OCI-LY3 (cell line): ENCODE measurements around the gene SALL3.

Source experiments
- H2AFZ ChIP-seq: fragments of 200-600, 300-600 bp; shearing (Covaris generic); 2 replicates; pipeline ENCODE4 v1.6.0; 2014; ENCODE audit warnings: antibody characterized with exemption, low read depth, low read length
- H3K27ac ChIP-seq: fragments of 200-600, 300-600 bp; sonication (generic); 2 replicates; pipeline ENCODE4 v1.5.1; 2014; ENCODE audit warnings: mild to moderate bottlenecking, low read length, moderate library complexity, mixed read lengths
- H3K27me3 ChIP-seq: fragments of 200-600, 300-600 bp; sonication (generic); 2 replicates; pipeline ENCODE4 v1.6.1; 2014; ENCODE audit warnings: low read depth, low read length, mixed read lengths
- H3K36me3 ChIP-seq: fragments of 200-600, 300-600 bp; sonication (generic); replicated peaks from 2 replicates; pipeline ENCODE3; 2014; ENCODE audit warnings: low read depth, low read length, mixed read lengths
- H3K4me1 ChIP-seq: fragments of 300-600, 200-600 bp; sonication (generic); 2 replicates; pipeline ENCODE4 v1.6.1; 2014; ENCODE audit warnings: low read length, mixed read lengths
- H3K4me2 ChIP-seq: fragments of 200-600, 300-600 bp; sonication (generic); 2 replicates; pipeline ENCODE4 v1.6.1; 2014; ENCODE audit warnings: low read length, mixed read lengths
- H3K4me3 ChIP-seq: fragments of 300-600, 200-600 bp; sonication (generic); 2 replicates; pipeline ENCODE4 v1.5.1; 2014; ENCODE audit warnings: antibody characterized with exemption, mild to moderate bottlenecking, low read length, moderate library complexity
- H3K79me2 ChIP-seq: fragments of 300-600, 200-600 bp; shearing (Covaris generic); 2 replicates; pipeline ENCODE4 v1.6.1; 2014; ENCODE audit warnings: mild to moderate bottlenecking, low read length, mixed read lengths
- H3K9ac ChIP-seq: fragments of 300-600, 200-600 bp; shearing (Covaris generic); 2 replicates; pipeline ENCODE4 v1.6.0; 2014; ENCODE audit warnings: mild to moderate bottlenecking, low read length, moderate library complexity
- H3K9me3 ChIP-seq: fragments of 200-600, 300-600 bp; shearing (Covaris generic); 2 replicates; pipeline ENCODE4 v1.6.1; 2014; ENCODE audit warnings: low read length, mixed read lengths; ENCODE audit not compliant: insufficient read depth
- H4K20me1 ChIP-seq: fragments of 200-600, 300-600 bp; sonication (generic); 2 replicates; pipeline ENCODE4 v1.6.1; 2016; ENCODE audit warnings: low read length, mixed read lengths; ENCODE audit not compliant: insufficient read depth
- CTCF ChIP-seq: fragments of 200-600, 300-600 bp; sonication (generic); IDR thresholded peaks from 2 replicates; pipeline ENCODE4 v1.5.1; 2014; ENCODE audit warnings: antibody characterized with exemption, low read length, low read depth
- EZH2phosphoT487 ChIP-seq: fragments of 200-600 bp; shearing (Covaris generic); IDR thresholded peaks from 2 replicates; pipeline ENCODE4 v1.6.1; 2018; ENCODE audit warnings: antibody characterized with exemption, mixed run types, low read depth

The SALL3 gene

DNA sequence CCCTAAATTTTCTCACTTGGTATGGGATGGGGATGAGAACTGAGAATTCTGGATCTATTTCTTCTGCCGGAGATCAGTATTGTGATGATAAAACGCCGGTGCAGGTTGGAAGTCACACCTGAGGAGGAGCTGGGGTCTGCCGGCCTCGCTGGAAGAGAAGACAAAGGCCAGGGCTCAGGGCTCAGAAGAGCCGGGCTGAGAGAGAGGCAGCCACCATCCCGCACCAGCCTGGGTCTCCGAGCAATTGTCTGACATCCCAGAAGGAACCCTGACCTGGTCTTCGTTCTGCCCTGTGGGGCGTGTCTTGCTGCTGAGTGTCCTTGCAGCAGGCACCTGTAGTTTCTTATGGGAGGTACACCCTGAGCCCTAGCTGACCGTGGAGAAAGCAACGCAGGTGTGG is 31.4 kb upstream of the SALL3 start:
- H4K20me1 ChIP-seq = no peaks in the 10 kb centered on the region
- H3K4me1 ChIP-seq = no peaks in the 10 kb centered on the region
- H3K9me3 ChIP-seq = peaks cover 24% of the 10 kb centered on the region
- no peak overlapping the region for H3K4me2 ChIP-seq
- H3K27me3 ChIP-seq = peaks cover 22% of the 10 kb centered on the region
- TF ChIP-seq EZH2phosphoT487 (no peak), CTCF (no peak)
- no peaks in the 10 kb centered on the region for H3K79me2 ChIP-seq
- H3K4me3 ChIP-seq = no peak overlapping the region
- no peak overlapping the region for H2AFZ ChIP-seq
- no peak overlapping the region for H3K27ac ChIP-seq
- no peaks in the 10 kb centered on the region for H3K36me3 ChIP-seq
- H3K9ac ChIP-seq = no peak overlapping the region

GRCh38 chr18:78948707-78949106 is 30.9 kb upstream of the SALL3 start:
- Histone ChIP-seq H3K4me3 (no peak overlapping the region), H2AFZ (no peak overlapping the region), H3K27me3 (peaks cover 17% of the 10 kb centered on the region), H3K79me2 (no peaks in the 10 kb centered on the region), H3K9ac (no peak overlapping the region), H4K20me1 (no peaks in the 10 kb centered on the region), H3K9me3 (peaks cover 25% of the 10 kb centered on the region), H3K27ac (no peak overlapping the region), H3K36me3 (no peaks in the 10 kb centered on the region), H3K4me1 (no peaks in the 10 kb centered on the region), H3K4me2 (no peak overlapping the region)
- no peak for TF ChIP-seq EZH2phosphoT487
- no peak for TF ChIP-seq CTCF

DNA sequence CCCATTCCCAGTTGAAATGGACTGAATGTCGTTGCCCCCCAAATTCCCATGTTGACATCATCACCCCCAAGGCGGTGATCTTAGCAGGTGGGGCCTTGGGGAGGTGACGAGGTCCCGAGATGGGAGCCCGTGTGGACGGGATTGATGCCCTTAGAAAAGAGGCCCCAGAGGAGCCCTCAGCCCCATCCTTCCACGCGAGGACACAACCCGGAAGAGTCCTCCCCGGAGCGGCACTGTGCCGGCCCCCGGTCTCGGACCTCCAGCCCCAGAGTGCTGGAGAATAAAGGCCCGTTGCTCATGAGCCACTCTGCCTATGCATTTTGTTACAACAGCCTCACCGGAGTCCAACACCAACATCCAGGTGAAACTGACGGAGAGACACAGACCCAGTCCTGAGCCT is 30.4 kb upstream of the SALL3 start:
- no peaks in the 10 kb centered on the region for H3K79me2 ChIP-seq
- no peak for TF ChIP-seq EZH2phosphoT487
- no peak for TF ChIP-seq CTCF
- H3K27ac ChIP-seq = no peak overlapping the region
- H3K9ac ChIP-seq = no peak overlapping the region
- no peaks in the 10 kb centered on the region for H3K4me1 ChIP-seq
- peaks cover 12% of the 10 kb centered on the region; the same call in 1 of the 2 replicates for H3K27me3 ChIP-seq
- H2AFZ ChIP-seq = no peak overlapping the region
- H3K9me3 ChIP-seq = peaks cover 27% of the 10 kb centered on the region
- H3K36me3 ChIP-seq = no peaks in the 10 kb centered on the region
- no peak overlapping the region for H3K4me3 ChIP-seq
- no peaks in the 10 kb centered on the region for H4K20me1 ChIP-seq
- no peak overlapping the region for H3K4me2 ChIP-seq

GRCh38 chr18:78950386-78950785 is 29.2 kb upstream of the SALL3 start:
- no peaks in the 10 kb centered on the region for H4K20me1 ChIP-seq
- H3K4me2 ChIP-seq = no peak overlapping the region
- peaks cover 11% of the 10 kb centered on the region; the same call in 1 of the 2 replicates for H3K27me3 ChIP-seq
- peaks cover 27% of the 10 kb centered on the region for H3K9me3 ChIP-seq
- no peaks in the 10 kb centered on the region for H3K79me2 ChIP-seq
- H3K4me3 ChIP-seq = no peak overlapping the region
- TF ChIP-seq EZH2phosphoT487 = no peak
- TF ChIP-seq CTCF = no peak
- no peaks in the 10 kb centered on the region for H3K4me1 ChIP-seq
- H2AFZ ChIP-seq = no peak overlapping the region
- no peaks in the 10 kb centered on the region for H3K36me3 ChIP-seq
- H3K27ac ChIP-seq = no peak overlapping the region
- H3K9ac ChIP-seq = no peak overlapping the region
